ENCODE results near the gene EHD4.

Gene EHD4

GRCh38 chr15:41994772-41995475 is 22.6 kb upstream of the EHD4 start:
- no peak for DNase-seq

GRCh38 chr15:41994171-41994650 is 21.9 kb upstream of the EHD4 start:
- DNase-seq, result no peak

GRCh38 chr15:41993472-41994170 is 21.3 kb upstream of the EHD4 start:
- no peak for DNase-seq

GRCh38 chr15:41992803-41993190 is 20.4 kb upstream of the EHD4 start:
- no peak for DNase-seq

GRCh38 chr15:41992151-41992802 is 19.9 kb upstream of the EHD4 start:
- DNase-seq, result no peak

GRCh38 chr15:41990691-41991090 is 18.3 kb upstream of the EHD4 start:
- no peak for DNase-seq

- no peak for DNase-seq
These were observed 17.9 kb upstream of the EHD4 start for GRCh38 chr15:41990243-41990605.

- peak; percentile 53 for DNase-seq
These were observed 17.4 kb upstream of the EHD4 start for GRCh38 chr15:41989573-41990242.

GRCh38 chr15:41988896-41989572 is 16.7 kb upstream of the EHD4 start:
- DNase-seq, result no peak

GRCh38 chr15:41987925-41988275 is 15.5 kb upstream of the EHD4 start:
- no peak for DNase-seq

GRCh38 chr15:41987246-41987924 is 15.0 kb upstream of the EHD4 start:
- no peak for DNase-seq

- DNase-seq, result no peak
These were observed 13.1 kb upstream of the EHD4 start for GRCh38 chr15:41985236-41986160.

- DNase-seq, result no peak
These were observed 12.3 kb upstream of the EHD4 start for GRCh38 chr15:41984622-41985021.

- no peak for DNase-seq
These were observed 11.5 kb upstream of the EHD4 start for GRCh38 chr15:41983621-41984571.

- DNase-seq, result no peak
These were observed 10.9 kb upstream of the EHD4 start for GRCh38 chr15:41983221-41983620.

- DNase-seq, result no peak
These were observed 10.0 kb upstream of the EHD4 start for GRCh38 chr15:41982133-41982930.

- no peak for DNase-seq
These were observed 9.2 kb upstream of the EHD4 start for GRCh38 chr15:41981371-41982132.

GRCh38 chr15:41980654-41981323 is 8.4 kb upstream of the EHD4 start:
- DNase-seq, result no peak

Data from NCI-H146 (cell line).